ENCODE results near the gene MDFIC2. TPM values are rescaled to one million over a fixed set of nuclear protein-coding genes. Genes with fewer than 3 reads are reported as not detected.

MDFIC2 gene
- total RNA-seq, 4 donors from 2014 or later, result not detected

- DNase-seq (ENCODE audit: low spot score in 2 of 2), result no peak
- WGBS, result 92% methylated on average over 2 of the region's 2 CpGs
- H3K4me3 ChIP-seq, result no peak overlapping the region
- H3K9me3 ChIP-seq, result no peaks in the 10 kb centered on the region
- TF ChIP-seq POLR2A (IDR thresholded peaks at IDR 0.05) (no peak), POLR2AphosphoS5 (IDR thresholded peaks at IDR 0.05) (no peak), CTCF (IDR thresholded peaks at IDR 0.05) (no peak), EP300 (IDR thresholded peaks at IDR 0.05) (no peak)
- H3K36me3 ChIP-seq, result no peaks in the 10 kb centered on the region
- no peaks in the 10 kb centered on the region for H3K27me3 ChIP-seq
- H3K27ac ChIP-seq, result no peak overlapping the region
- no peaks in the 10 kb centered on the region for H3K4me1 ChIP-seq
Measured at GRCh38 chr3:70281663-70282062, 30.8 kb downstream of the MDFIC2 start.

GRCh38 chr3:70277304-70277703 lies 35.1 kb downstream of the MDFIC2 start:
- Histone ChIP-seq H3K27me3 (no peaks in the 10 kb centered on the region), H3K27ac (no peak overlapping the region), H3K36me3 (no peaks in the 10 kb centered on the region), H3K4me3 (no peak overlapping the region), H3K9me3 (no peaks in the 10 kb centered on the region), H3K4me1 (no peaks in the 10 kb centered on the region)
- no peak for DNase-seq (ENCODE audit: low spot score in 2 of 2)
- TF ChIP-seq POLR2AphosphoS5 (IDR thresholded peaks at IDR 0.05) (no peak), EP300 (IDR thresholded peaks at IDR 0.05) (no peak), POLR2A (IDR thresholded peaks at IDR 0.05) (no peak), CTCF (IDR thresholded peaks at IDR 0.05) (no peak)
- WGBS, result 62% methylated on average over 6 of the region's 6 CpGs

- no peak overlapping the region for H3K27ac ChIP-seq
- H3K27me3 ChIP-seq, result no peaks in the 10 kb centered on the region
- 73% methylated on average over 4 of the region's 4 CpGs for WGBS
- H3K4me1 ChIP-seq, result no peaks in the 10 kb centered on the region
- DNase-seq (ENCODE audit: low spot score in 2 of 2), result no peak
- H3K4me3 ChIP-seq, result no peak overlapping the region
- H3K9me3 ChIP-seq, result no peaks in the 10 kb centered on the region
- TF ChIP-seq POLR2A (IDR thresholded peaks at IDR 0.05) (no peak), POLR2AphosphoS5 (IDR thresholded peaks at IDR 0.05) (no peak), EP300 (IDR thresholded peaks at IDR 0.05) (no peak), CTCF (IDR thresholded peaks at IDR 0.05) (no peak)
- H3K36me3 ChIP-seq, result no peaks in the 10 kb centered on the region
Measured at GRCh38 chr3:70276901-70277300, 35.5 kb downstream of the MDFIC2 start.

- Histone ChIP-seq H3K27ac (no peak overlapping the region), H3K36me3 (no peaks in the 10 kb centered on the region), H3K4me1 (no peaks in the 10 kb centered on the region), H3K27me3 (no peaks in the 10 kb centered on the region), H3K9me3 (no peaks in the 10 kb centered on the region), H3K4me3 (no peak overlapping the region)
- TF ChIP-seq POLR2A (IDR thresholded peaks at IDR 0.05) (no peak), POLR2AphosphoS5 (IDR thresholded peaks at IDR 0.05) (no peak), CTCF (IDR thresholded peaks at IDR 0.05) (no peak), EP300 (IDR thresholded peaks at IDR 0.05) (no peak)
- DNase-seq (ENCODE audit: low spot score in 2 of 2), result no peak
Measured at GRCh38 chr3:70273492-70273891, 38.9 kb downstream of the MDFIC2 start.

GRCh38 chr3:70272798-70273197 lies 39.6 kb downstream of the MDFIC2 start:
- no peak for DNase-seq (ENCODE audit: low spot score in 2 of 2)
- Histone ChIP-seq H3K4me3 (no peak overlapping the region), H3K27me3 (no peaks in the 10 kb centered on the region), H3K36me3 (no peaks in the 10 kb centered on the region), H3K9me3 (no peaks in the 10 kb centered on the region), H3K27ac (no peak overlapping the region), H3K4me1 (no peaks in the 10 kb centered on the region)
- no peak for TF ChIP-seq CTCF (IDR thresholded peaks at IDR 0.05)
- no peak for TF ChIP-seq EP300 (IDR thresholded peaks at IDR 0.05)
- no peak for TF ChIP-seq POLR2AphosphoS5 (IDR thresholded peaks at IDR 0.05)
- no peak for TF ChIP-seq POLR2A (IDR thresholded peaks at IDR 0.05)
- WGBS, result 82% methylated on average over 5 of the region's 5 CpGs

All from suprapubic skin (tissue), 4 donors.